ENCODE data around the gene UBE2Q1. TPM values are rescaled to one million over a fixed set of nuclear protein-coding genes. Genes with fewer than 3 reads are reported as not detected.

The UBE2Q1 gene
- total and polyA plus RNA-seq, 2 of the 4 experiments (the other 2 are of a cell fraction): 20.6 to 24.7 TPM

GRCh38 chr1:154571244-154571963 lies 12.9 kb upstream of the UBE2Q1 start:
- Histone ChIP-seq H2BK120ac (ENCODE audit: low read depth, low read length) (no peak overlapping the region), H4K5ac (ENCODE audit: low read depth, low read length) (no peak overlapping the region), H4K20me1 (ENCODE audit: insufficient read depth, low read length) (peaks cover 10% of the 10 kb centered on the region; the same call in 1 of the 2 replicates), H3K9ac (ENCODE audit: low read depth, low read length) (no peak overlapping the region), H2BK15ac (ENCODE audit: low read depth, low read length) (no peak overlapping the region), H3K4me2 (ENCODE audit: low read depth, low read length) (no peak overlapping the region), H2AK5ac (ENCODE audit: low read depth, low read length) (no peak overlapping the region), H2BK20ac (ENCODE audit: low read depth, low read length) (no peak overlapping the region), H3K18ac (ENCODE audit: low read depth, low read length) (no peak overlapping the region), H3K4me3 (ENCODE audit: insufficient read depth, low read depth, low read length) (no peak overlapping the region), H2BK5ac (ENCODE audit: low read depth, low read length, poor library complexity, severe bottlenecking) (no peak overlapping the region), H3K4me1 (ENCODE audit: control insufficient read depth, insufficient read depth, low read length) (peaks cover 4% of the 10 kb centered on the region; the same call in 1 of the 2 replicates), H3K14ac (replicated peaks; ENCODE audit: low read depth, low read length) (no peak overlapping the region), H3K27ac (ENCODE audit: insufficient read depth, low read length) (no peak overlapping the region), H3K4ac (ENCODE audit: low read depth, low read length) (no peak overlapping the region), H4K91ac (ENCODE audit: insufficient read depth, low read depth, low read length) (no peak overlapping the region), H2AK9ac (replicated peaks; ENCODE audit: low read depth, low read length, poor library complexity) (no peak overlapping the region), H3K36me3 (ENCODE audit: control insufficient read depth, insufficient read depth, low read length) (no peaks in the 10 kb centered on the region), H4K8ac (ENCODE audit: low read depth in 2 of 2, low read length in 2 of 2) (no peak overlapping the region), H3K23ac (ENCODE audit: low read depth, low read length) (no peak overlapping the region), H3K27me3 (ENCODE audit: control insufficient read depth, insufficient read depth, low read length) (peaks cover 39% of the 10 kb centered on the region), H3K9me1 (ENCODE audit: insufficient read depth, low read length) (peaks cover 4% of the 10 kb centered on the region; the same call in 1 of the 2 replicates), H3K79me1 (ENCODE audit: low read depth in 1 of 2, low read length in 2 of 2) (no peaks in the 10 kb centered on the region), H3K9me3 (ENCODE audit: control insufficient read depth, insufficient read depth, low read length) (no peaks in the 10 kb centered on the region), H3K56ac (ENCODE audit: extremely low read depth, insufficient read depth, low read length) (no peak overlapping the region), H2AFZ (replicated peaks; ENCODE audit: low read length, poor library complexity) (peak overlapping the region; percentile 29)
- ATAC-seq (ENCODE audit: low read depth) (no peak), DNase-seq (no peak)
- BruUV-seq (replicated peaks): no TSS peak
- dilution Hi-C loops (cut with HindIII; ENCODE audit: low sequenced_read_pairs, unreplicated experiment): no loop called here
- TF ChIP-seq MAZ (IDR thresholded peaks at IDR 0.05; ENCODE audit: borderline replicate concordance, low read depth, low read length) (no peak), MAFK (IDR thresholded peaks at IDR 0.05; ENCODE audit: low read depth, low read length) (no peak), RFX5 (IDR thresholded peaks at IDR 0.05; ENCODE audit: low read depth, low read length) (no peak), CEBPB (IDR thresholded peaks at IDR 0.05; ENCODE audit: low read depth, low read length) (no peak), CHD1 (IDR thresholded peaks at IDR 0.05; ENCODE audit: low read depth, low read length) (no peak), SMC3 (IDR thresholded peaks at IDR 0.05; ENCODE audit: low read depth, low read length) (no peak), MXI1 (IDR thresholded peaks at IDR 0.05; ENCODE audit: borderline replicate concordance, low read depth, low read length) (no peak), ELK1 (IDR thresholded peaks at IDR 0.05; ENCODE audit: borderline replicate concordance, low read depth, low read length) (no peak), BHLHE40 (IDR thresholded peaks at IDR 0.05; ENCODE audit: low read depth, low read length) (no peak), RCOR1 (IDR thresholded peaks at IDR 0.05; ENCODE audit: insufficient replicate concordance, low read length) (no peak)
- TF ChIP-seq, protein P1, sequence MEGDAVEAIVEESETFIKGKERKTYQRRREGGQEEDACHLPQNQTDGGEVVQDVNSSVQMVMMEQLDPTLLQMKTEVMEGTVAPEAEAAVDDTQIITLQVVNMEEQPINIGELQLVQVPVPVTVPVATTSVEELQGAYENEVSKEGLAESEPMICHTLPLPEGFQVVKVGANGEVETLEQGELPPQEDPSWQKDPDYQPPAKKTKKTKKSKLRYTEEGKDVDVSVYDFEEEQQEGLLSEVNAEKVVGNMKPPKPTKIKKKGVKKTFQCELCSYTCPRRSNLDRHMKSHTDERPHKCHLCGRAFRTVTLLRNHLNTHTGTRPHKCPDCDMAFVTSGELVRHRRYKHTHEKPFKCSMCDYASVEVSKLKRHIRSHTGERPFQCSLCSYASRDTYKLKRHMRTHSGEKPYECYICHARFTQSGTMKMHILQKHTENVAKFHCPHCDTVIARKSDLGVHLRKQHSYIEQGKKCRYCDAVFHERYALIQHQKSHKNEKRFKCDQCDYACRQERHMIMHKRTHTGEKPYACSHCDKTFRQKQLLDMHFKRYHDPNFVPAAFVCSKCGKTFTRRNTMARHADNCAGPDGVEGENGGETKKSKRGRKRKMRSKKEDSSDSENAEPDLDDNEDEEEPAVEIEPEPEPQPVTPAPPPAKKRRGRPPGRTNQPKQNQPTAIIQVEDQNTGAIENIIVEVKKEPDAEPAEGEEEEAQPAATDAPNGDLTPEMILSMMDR (conservative IDR thresholded peaks at IDR 0.05; ENCODE audit: low read depth, low read length): no peak
- in situ Hi-C loops (cut with MboI; ENCODE audit: low sequenced_read_pairs): no loop called here
- ChIA-PET POLR2A (ENCODE audit: unreplicated experiment) (no interaction called here), CTCF (no interaction called here)
- WGBS, 2 experiments (ENCODE audit: extremely low coverage in 2 of 2, insufficient read length in 1 of 2): 92% methylated on average over 55 of the region's 59 CpGs; no CpG with 5 or more reads in 1 of the 2 experiments
- intact Hi-C loops (cut with micrococcal nuclease): no loop called here

All from IMR-90 (cell line).